ENCODE measurements around the gene TPCN2. TPM values are rescaled to one million over a fixed set of nuclear protein-coding genes. Genes with fewer than 3 reads are reported as not detected.

Gene TPCN2
- total and polyA plus RNA-seq, 9 of the 15 experiments (the other 6 are each of a cell fraction or from before 2014, with no cell fraction given): 0.66 to 10.2 (median 4.6) TPM

- BruUV-seq (replicated peaks): no TSS peak
- H3K9me3 ChIP-seq (replicated peaks; ENCODE audit: control insufficient read depth, insufficient read depth, low read depth, low read length): no peaks in the 10 kb centered on the region
- intact Hi-C loops (cut with micrococcal nuclease) (no loop called here), in situ Hi-C loops (cut with MboI) (no loop called here)
- H3K27me3 ChIP-seq (ENCODE audit: control insufficient read depth in 2 of 2, insufficient read depth in 2 of 2, low read length in 2 of 2): peaks cover 4 to 56% of the 10 kb centered on the region in 2 experiments
- peaks cover 36% of the 10 kb centered on the region in 2 experiments; a peak in 4 of 5 replicates for H3K4me1 ChIP-seq (replicated peaks in 1 of 2; ENCODE audit: control insufficient read depth in 2 of 2, insufficient read depth in 2 of 2, low read length in 2 of 2)
- H3K27ac ChIP-seq (ENCODE audit: extremely low read depth, low read depth, low read length): no peak overlapping the region
- no peaks in the 10 kb centered on the region for H4K20me1 ChIP-seq (replicated peaks; ENCODE audit: control insufficient read depth, insufficient read depth, low read length)
- FAIRE-seq (no peak), ATAC-seq (peak; percentile 15; the same call in 1 of the 3 replicates), DNase-seq (ENCODE audit: extremely low read depth in 1 of 4, low spot score in 3 of 4) (peak; percentile 32 to 57 (median 48))
- H3K4me3 ChIP-seq: no peak overlapping the region
- WGBS (ENCODE audit: insufficient coverage, low coverage, missing lambda C conversion rate): 16% methylated on average over 28 of the region's 44 CpGs
- no peaks in the 10 kb centered on the region for H3K36me3 ChIP-seq (ENCODE audit: control insufficient read depth, insufficient read depth, low read length)
- CTCF ChIA-PET (ENCODE audit: low intra/inter-chr PET ratio): no interaction called here
- H3K9me1 ChIP-seq (ENCODE audit: control insufficient read depth, insufficient read depth, low read length): peaks cover under 1% of the 10 kb centered on the region
- H3K9ac ChIP-seq (ENCODE audit: insufficient read depth in 1 of 2, low read depth in 2 of 2, low read length in 2 of 2): peak overlapping the region; percentile 31 to 39; a peak in 3 of 4 replicates
- POLR2A ChIA-PET: interaction anchor here (0.6 kb wide), 4 partner anchors 15 to 551 kb away, joined by 3 read pairs; no protein-coding TSS in a partner anchor
- peak overlapping the region; percentile 37; the same call in 1 of the 2 replicates for H2AFZ ChIP-seq (ENCODE audit: low read depth, low read length)
- 0 out of 2 replicates have a peak overlapping the region, but pooled peaks have one; percentile 68 for H3K4me2 ChIP-seq (ENCODE audit: insufficient read depth, low read length)
- H3K79me2 ChIP-seq (ENCODE audit: control insufficient read depth, insufficient read depth, low read length): no peaks in the 10 kb centered on the region; the same call in 2 of the 3 replicates
- TF ChIP-seq NBN (IDR thresholded peaks at IDR 0.05; ENCODE audit: low read depth): no peak
- peak; percentile 64 for TF ChIP-seq EGR1 (conservative IDR thresholded peaks at IDR 0.05)
- no peak for TF ChIP-seq CAMTA2 (CRISPR knock-in tag; conservative IDR thresholded peaks at IDR 0.05)
- no peak for TF ChIP-seq C11orf30 (IDR thresholded peaks at IDR 0.05; ENCODE audit: low read depth)
- peak; percentile 36; the same call in 1 of the 2 replicates for TF ChIP-seq ATF3 (IDR thresholded peaks at IDR 0.05)
- no peak for TF ChIP-seq ATF3 (CRISPR knock-in tag; conservative IDR thresholded peaks at IDR 0.05)
- no peak for TF ChIP-seq PTBP1 (IDR thresholded peaks at IDR 0.05; ENCODE audit: low read depth, low read length)
- no peak for TF ChIP-seq HDAC8 (tag; IDR thresholded peaks at IDR 0.05)
- no peak for TF ChIP-seq SMARCC2 (IDR thresholded peaks at IDR 0.05; ENCODE audit: low read depth)
- TF ChIP-seq POLR2G (IDR thresholded peaks at IDR 0.05; ENCODE audit: low read depth, low read length): peak; percentile 57; the same call in 1 of the 2 replicates
- TF ChIP-seq PHF20 (IDR thresholded peaks at IDR 0.05; ENCODE audit: partially characterized antibody): no peak
- TF ChIP-seq CREB3 (tag; conservative IDR thresholded peaks at IDR 0.05; ENCODE audit: low read depth): no peak
- peak; percentile 43; the same call in 1 of the 2 replicates for TF ChIP-seq RBFOX2 (IDR thresholded peaks at IDR 0.05; ENCODE audit: low read depth, low read length)
- peak; percentile 23; the same call in 1 of the 2 replicates for TF ChIP-seq ZBTB7A (IDR thresholded peaks at IDR 0.05; ENCODE audit: borderline replicate concordance, control insufficient read depth, low read depth, low read length)
- TF ChIP-seq ZNF780A (CRISPR knock-in tag; IDR thresholded peaks at IDR 0.05): no peak
- no peak for TF ChIP-seq SNRNP70 (optimal IDR thresholded peaks at IDR 0.05; ENCODE audit: low read depth, low read length)
- 0 out of 2 replicates have a peak, but pooled peaks have one; percentile 39 for TF ChIP-seq ATF7 (IDR thresholded peaks at IDR 0.05)
Observed at GRCh38 chr11:69157156-69157821, 108.6 kb downstream of the TPCN2 start.

Measured in K562 (cell line).